Measurements from ENCODE around the gene RSBN1L.
"Not testable (repeated sequence)": the region's sequence is repeated elsewhere in the genome, so short reads cannot be mapped to it uniquely, and the experiment has no call there.

Gene RSBN1L

GRCh38 chr7:77696057-77696642 is at the start of gene RSBN1L:
TSS of gene RSBN1L (plus strand) at chr7:77696459. CDS start at chr7:77696470, 11 bp downstream.
- peak; percentile 96 for DNase-seq (ENCODE audit: low read depth)

GRCh38 chr7:77648742-77649338 is 47.4 kb upstream of the RSBN1L start:
- DNase-seq (ENCODE audit: low read depth): no peak

GRCh38 chr7:77649716-77650349 is 46.4 kb upstream of the RSBN1L start:
- no peak for DNase-seq (ENCODE audit: low read depth)

GRCh38 chr7:77651575-77652162 is 44.6 kb upstream of the RSBN1L start:
- peak; percentile 9 for DNase-seq (ENCODE audit: low read depth)

- DNase-seq (ENCODE audit: low read depth): not testable (repeated sequence)
These were observed 43.4 kb upstream of the RSBN1L start for GRCh38 chr7:77652826-77653225.

GRCh38 chr7:77653572-77653971 is 42.7 kb upstream of the RSBN1L start:
- no peak for DNase-seq (ENCODE audit: low read depth)

- no peak for DNase-seq (ENCODE audit: low read depth)
These were observed 40.9 kb upstream of the RSBN1L start for GRCh38 chr7:77655356-77655755.

- DNase-seq (ENCODE audit: low read depth): no peak
These were observed 40.3 kb upstream of the RSBN1L start for GRCh38 chr7:77655836-77656455.

GRCh38 chr7:77657427-77658224 is 38.6 kb upstream of the RSBN1L start:
- DNase-seq (ENCODE audit: low read depth): peak; percentile 14

- no peak for DNase-seq (ENCODE audit: low read depth)
These were observed 37.3 kb upstream of the RSBN1L start for GRCh38 chr7:77658928-77659327.

- DNase-seq (ENCODE audit: low read depth): no peak
These were observed 34.4 kb upstream of the RSBN1L start for GRCh38 chr7:77661816-77662215.

GRCh38 chr7:77662869-77663268 is 33.4 kb upstream of the RSBN1L start:
- no peak for DNase-seq (ENCODE audit: low read depth)

- no peak for DNase-seq (ENCODE audit: low read depth)
These were observed 31.5 kb upstream of the RSBN1L start for GRCh38 chr7:77664715-77665114.

- DNase-seq (ENCODE audit: low read depth): no peak
These were observed 31.1 kb upstream of the RSBN1L start for GRCh38 chr7:77665161-77665560.

- DNase-seq (ENCODE audit: low read depth): no peak
These were observed 28.7 kb upstream of the RSBN1L start for GRCh38 chr7:77667459-77668086.

- no peak for DNase-seq (ENCODE audit: low read depth)
These were observed 21.4 kb upstream of the RSBN1L start for GRCh38 chr7:77674878-77675277.

GRCh38 chr7:77679608-77680007 is 16.7 kb upstream of the RSBN1L start:
- no peak for DNase-seq (ENCODE audit: low read depth)

GRCh38 chr7:77680266-77680665 is 16.0 kb upstream of the RSBN1L start:
- DNase-seq (ENCODE audit: low read depth): no peak

- no peak for DNase-seq (ENCODE audit: low read depth)
These were observed 12.2 kb upstream of the RSBN1L start for GRCh38 chr7:77684030-77684429.

GRCh38 chr7:77685233-77685632 is 11.0 kb upstream of the RSBN1L start:
- DNase-seq (ENCODE audit: low read depth): no peak

GRCh38 chr7:77687100-77687746 is 9.0 kb upstream of the RSBN1L start:
- no peak for DNase-seq (ENCODE audit: low read depth)
